22Rv1 (cell line): ENCODE results near the gene SERPINB11.
"Not testable (repeated sequence)": the region's sequence is repeated elsewhere in the genome, so short reads cannot be mapped to it uniquely, and the experiment has no call there.

Experiments used
- ZFX ChIP-seq: fragments of 450-650 bp; IDR thresholded peaks from 2 replicates; pipeline ENCODE4 v1.6.1; 2017; ENCODE audit warnings: antibody characterized with exemption, borderline replicate concordance
- TF ChIP-seq, protein P1 (sequence below): fragments of 450-650 bp; IDR thresholded peaks from 2 replicates; pipeline ENCODE4 v1.5.1; 2017; ENCODE audit warnings: mild to moderate bottlenecking

DNA sequence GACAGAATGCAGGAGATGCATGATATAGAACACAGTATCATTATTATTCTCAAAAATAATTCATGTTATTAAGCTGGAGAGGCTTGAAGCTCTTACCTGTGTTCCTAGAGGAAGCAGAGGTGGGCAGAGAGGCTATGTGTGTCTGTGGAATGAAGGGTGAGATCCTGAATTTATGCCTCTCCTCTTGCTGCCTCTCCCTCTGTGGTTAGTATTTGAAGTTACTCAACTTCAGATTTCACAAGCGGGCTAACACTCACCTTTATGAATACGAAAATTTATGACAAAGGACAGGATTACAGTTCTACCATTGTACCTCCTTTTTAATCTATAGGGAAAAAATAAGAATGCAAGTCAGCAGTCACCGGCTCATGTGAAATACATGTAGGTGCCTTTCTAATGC is 41.0 kb upstream of the SERPINB11 start, which contains the start of gene SERPINB3:
- TF ChIP-seq, protein P1, sequence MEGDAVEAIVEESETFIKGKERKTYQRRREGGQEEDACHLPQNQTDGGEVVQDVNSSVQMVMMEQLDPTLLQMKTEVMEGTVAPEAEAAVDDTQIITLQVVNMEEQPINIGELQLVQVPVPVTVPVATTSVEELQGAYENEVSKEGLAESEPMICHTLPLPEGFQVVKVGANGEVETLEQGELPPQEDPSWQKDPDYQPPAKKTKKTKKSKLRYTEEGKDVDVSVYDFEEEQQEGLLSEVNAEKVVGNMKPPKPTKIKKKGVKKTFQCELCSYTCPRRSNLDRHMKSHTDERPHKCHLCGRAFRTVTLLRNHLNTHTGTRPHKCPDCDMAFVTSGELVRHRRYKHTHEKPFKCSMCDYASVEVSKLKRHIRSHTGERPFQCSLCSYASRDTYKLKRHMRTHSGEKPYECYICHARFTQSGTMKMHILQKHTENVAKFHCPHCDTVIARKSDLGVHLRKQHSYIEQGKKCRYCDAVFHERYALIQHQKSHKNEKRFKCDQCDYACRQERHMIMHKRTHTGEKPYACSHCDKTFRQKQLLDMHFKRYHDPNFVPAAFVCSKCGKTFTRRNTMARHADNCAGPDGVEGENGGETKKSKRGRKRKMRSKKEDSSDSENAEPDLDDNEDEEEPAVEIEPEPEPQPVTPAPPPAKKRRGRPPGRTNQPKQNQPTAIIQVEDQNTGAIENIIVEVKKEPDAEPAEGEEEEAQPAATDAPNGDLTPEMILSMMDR: not testable (repeated sequence)
- not testable (repeated sequence) for TF ChIP-seq ZFX
